HG03280 (cell line): ENCODE results near the gene HAUS2.
"Not testable (repeated sequence)": the region's sequence is repeated elsewhere in the genome, so short reads cannot be mapped to it uniquely, and the experiment has no call there.

Experiments used
- ATAC-seq: cut with Tn5 transposase; IDR thresholded peaks from one replicate; pipeline ENCODE4 v1.9.1; 2021; ENCODE audit warnings: mild to moderate bottlenecking, moderate library complexity; ENCODE audit not compliant: unreplicated experiment

HAUS2 gene

GRCh38 chr15:42575188-42576039, 26.8 kb downstream of the HAUS2 start, which contains the start of gene STARD9:
STARD9 (plus strand) TSS chr15:42575606; CDS start chr15:42575716, 110 bp downstream.
- ATAC-seq: peak; percentile 91

- no peak for ATAC-seq
Measured at GRCh38 chr15:42576040-42576594, 27.5 kb downstream of the HAUS2 start.

- no peak for ATAC-seq
Measured at GRCh38 chr15:42576776-42577175, 28.1 kb downstream of the HAUS2 start.

GRCh38 chr15:42577514-42578031, 28.9 kb downstream of the HAUS2 start:
- ATAC-seq: no peak

GRCh38 chr15:42578984-42579537, 30.4 kb downstream of the HAUS2 start:
- ATAC-seq: no peak

- ATAC-seq: no peak
Measured at GRCh38 chr15:42581272-42581730, 32.7 kb downstream of the HAUS2 start.

- no peak for ATAC-seq
Measured at GRCh38 chr15:42582569-42583375, 34.1 kb downstream of the HAUS2 start.

- no peak for ATAC-seq
Measured at GRCh38 chr15:42584031-42584765, 35.6 kb downstream of the HAUS2 start.

GRCh38 chr15:42590619-42591237, 42.1 kb downstream of the HAUS2 start:
- no peak for ATAC-seq

GRCh38 chr15:42591238-42591934, 42.7 kb downstream of the HAUS2 start:
- no peak for ATAC-seq

GRCh38 chr15:42592716-42593115, 44.1 kb downstream of the HAUS2 start:
- no peak for ATAC-seq

GRCh38 chr15:42593143-42593542, 44.5 kb downstream of the HAUS2 start:
- ATAC-seq: no peak

GRCh38 chr15:42594095-42594494, 45.5 kb downstream of the HAUS2 start:
- ATAC-seq: no peak

- no peak for ATAC-seq
Measured at GRCh38 chr15:42595626-42596240, 47.1 kb downstream of the HAUS2 start.

GRCh38 chr15:42601316-42601715, 52.7 kb downstream of the HAUS2 start:
- ATAC-seq: not testable (repeated sequence)

- no peak for ATAC-seq
Measured at GRCh38 chr15:42602501-42602900, 53.9 kb downstream of the HAUS2 start.

GRCh38 chr15:42603978-42604377, 55.3 kb downstream of the HAUS2 start:
- ATAC-seq: no peak

- ATAC-seq: no peak
Measured at GRCh38 chr15:42604894-42605744, 56.5 kb downstream of the HAUS2 start.
